HG02943 (cell line): Measurements from ENCODE around the gene RPS6KA5.
"Not testable (repeated sequence)": the region's sequence is repeated elsewhere in the genome, so short reads cannot be mapped to it uniquely, and the experiment has no call there.

Source experiments
- ATAC-seq: cut with Tn5 transposase; IDR thresholded peaks from one replicate; pipeline ENCODE4 v1.9.1; 2021; ENCODE audit warnings: mild to moderate bottlenecking, low read depth, moderate library complexity; ENCODE audit not compliant: unreplicated experiment

RPS6KA5 gene

GRCh38 chr14:90953643-90954042 lies 106.8 kb downstream of the RPS6KA5 start:
- ATAC-seq, result not testable (repeated sequence)

GRCh38 chr14:90943367-90943766 lies 117.1 kb downstream of the RPS6KA5 start:
- ATAC-seq, result no peak

GRCh38 chr14:90942511-90942910 lies 117.9 kb downstream of the RPS6KA5 start:
- ATAC-seq, result no peak

- no peak for ATAC-seq
These were observed 118.7 kb downstream of the RPS6KA5 start for GRCh38 chr14:90941706-90942105.

- no peak for ATAC-seq
These were observed 120.0 kb downstream of the RPS6KA5 start for GRCh38 chr14:90940318-90940962.

GRCh38 chr14:90939252-90939795 lies 121.1 kb downstream of the RPS6KA5 start:
- not testable (repeated sequence) for ATAC-seq

- ATAC-seq, result no peak
These were observed 121.8 kb downstream of the RPS6KA5 start for GRCh38 chr14:90938615-90939014.

GRCh38 chr14:90936757-90937440 lies 123.5 kb downstream of the RPS6KA5 start:
- ATAC-seq, result no peak

GRCh38 chr14:90924621-90925340 lies 135.7 kb downstream of the RPS6KA5 start:
- ATAC-seq, result no peak

GRCh38 chr14:90922141-90922540 lies 138.3 kb downstream of the RPS6KA5 start:
- ATAC-seq, result no peak

- ATAC-seq, result no peak
These were observed 149.3 kb downstream of the RPS6KA5 start for GRCh38 chr14:90911121-90911520.

GRCh38 chr14:90907178-90907577 lies 153.3 kb downstream of the RPS6KA5 start:
- no peak for ATAC-seq

GRCh38 chr14:90905531-90905930 lies 154.9 kb downstream of the RPS6KA5 start:
- ATAC-seq, result peak; percentile 55

- no peak for ATAC-seq
These were observed 157.3 kb downstream of the RPS6KA5 start for GRCh38 chr14:90903101-90903500.

GRCh38 chr14:90900476-90901083 lies 159.9 kb downstream of the RPS6KA5 start:
- no peak for ATAC-seq

- no peak for ATAC-seq
These were observed 163.4 kb downstream of the RPS6KA5 start for GRCh38 chr14:90897022-90897421.

- no peak for ATAC-seq
These were observed 166.2 kb downstream of the RPS6KA5 start for GRCh38 chr14:90894241-90894640.

- no peak for ATAC-seq
These were observed 166.9 kb downstream of the RPS6KA5 start for GRCh38 chr14:90893510-90893909.

- ATAC-seq, result no peak
These were observed 167.5 kb downstream of the RPS6KA5 start for GRCh38 chr14:90892970-90893369.

- no peak for ATAC-seq
These were observed 169.1 kb downstream of the RPS6KA5 start for GRCh38 chr14:90891326-90891725.
